MM.1S (cell line): ENCODE data around the gene IGF2.

Experiments
- DNase-seq: peaks from one replicate; pipeline ENCODE4 v3.0.0-alpha.2; 2015
- H2AFZ ChIP-seq: fragments of 300-600 bp; sonication (generic); 2 replicates; pipeline ENCODE4 v1.6.0; 2016; ENCODE audit warnings: antibody characterized with exemption, low read length
- H3F3A ChIP-seq: fragments of 300-600 bp; sonication (generic); 2 replicates; pipeline ENCODE4 v1.6.1; 2016; ENCODE audit warnings: mild to moderate bottlenecking, antibody characterized with exemption, low read length, moderate library complexity, mixed read lengths; ENCODE audit not compliant: insufficient read depth
- H3K27ac ChIP-seq: fragments of 300-600 bp; sonication (generic); 2 replicates; pipeline ENCODE4 v1.5.1; 2016; ENCODE audit warnings: mild to moderate bottlenecking, low read length
- H3K27me3 ChIP-seq: fragments of 300-600 bp; sonication (generic); replicated peaks from 2 replicates; pipeline ENCODE4 v1.6.0; 2016; ENCODE audit warnings: low read length; ENCODE audit not compliant: insufficient read depth
- H3K36me3 ChIP-seq: fragments of 300-600 bp; sonication (generic); replicated peaks from 2 replicates; pipeline ENCODE4 v1.6.1; 2016; ENCODE audit warnings: mild to moderate bottlenecking, low read length, mixed read lengths; ENCODE audit not compliant: insufficient read depth
- H3K4me1 ChIP-seq: fragments of 300-600 bp; sonication (generic); 2 replicates; pipeline ENCODE4 v1.6.1; 2016; ENCODE audit warnings: low read length, mixed read lengths
- H3K4me2 ChIP-seq: fragments of 300-600 bp; sonication (generic); 2 replicates; pipeline ENCODE4 v1.6.0; 2016; ENCODE audit warnings: low read depth, low read length
- H3K4me3 ChIP-seq: fragments of 300-600 bp; sonication (generic); 2 replicates; pipeline ENCODE4 v1.5.1; 2016; ENCODE audit warnings: low read length, mixed read lengths
- H3K79me2 ChIP-seq: fragments of 300-600 bp; sonication (generic); 2 replicates; pipeline ENCODE4 v1.6.1; 2016; ENCODE audit warnings: mixed run types, low read length, mixed read lengths
- H3K9ac ChIP-seq: fragments of 300-600 bp; sonication (generic); 2 replicates; pipeline ENCODE4 v1.6.1; 2016; ENCODE audit warnings: low read length, mixed read lengths
- H3K9me2 ChIP-seq: fragments of 300-600 bp; sonication (generic); replicated peaks from 2 replicates; pipeline ENCODE4 v1.6.1; 2016; ENCODE audit warnings: mild to moderate bottlenecking, low read length, mixed read lengths; ENCODE audit not compliant: insufficient read depth
- H3K9me3 ChIP-seq: fragments of 300-600 bp; sonication (generic); replicated peaks from 2 replicates; pipeline ENCODE4 v1.6.1; 2016; ENCODE audit warnings: mild to moderate bottlenecking, low read length, mixed read lengths; ENCODE audit not compliant: insufficient read depth
- H4K20me1 ChIP-seq: fragments of 300-600 bp; sonication (generic); 2 replicates; pipeline ENCODE4 v1.6.1; 2016; ENCODE audit warnings: mild to moderate bottlenecking, low read length, moderate library complexity, mixed read lengths; ENCODE audit not compliant: insufficient read depth
- EZH2 ChIP-seq: fragments of 300-600 bp; sonication (generic); optimal IDR thresholded peaks from 2 replicates; pipeline ENCODE3; 2017; ENCODE audit warnings: low read depth, mild to moderate bottlenecking, antibody characterized with exemption, low read length, mixed read lengths
- EZH2phosphoT487 ChIP-seq: fragments of 300-600 bp; sonication (generic); IDR thresholded peaks from 2 replicates; pipeline ENCODE4 v1.6.1; 2018; ENCODE audit warnings: antibody characterized with exemption, low read length
- TF ChIP-seq, protein P1 (sequence below): fragments of 300-600 bp; sonication (generic); IDR thresholded peaks from 2 replicates; pipeline ENCODE4 v1.5.1; 2016; ENCODE audit warnings: antibody characterized with exemption, low read length, mixed read lengths

IGF2 gene

DNA sequence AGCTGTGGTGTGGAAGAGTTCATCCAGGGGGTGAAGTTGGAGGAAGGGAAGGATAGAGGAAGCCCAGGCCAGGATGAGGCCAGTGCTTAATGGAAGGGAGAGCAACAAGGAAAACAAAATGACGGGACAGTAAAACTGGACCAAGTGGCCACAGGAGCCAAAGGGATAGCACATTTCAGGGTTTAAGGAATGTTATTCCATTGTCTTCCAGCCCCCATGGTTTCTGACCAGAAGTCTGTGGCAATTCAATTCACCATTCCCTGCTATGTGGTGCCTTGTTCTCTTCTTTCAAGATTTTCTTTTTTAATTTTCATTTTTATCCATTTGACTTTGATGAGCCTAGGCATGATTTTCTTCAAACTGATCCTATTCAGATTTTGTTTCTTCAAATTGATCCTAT, 22.5 kb downstream of the IGF2 start:
- no peaks in the 10 kb centered on the region for H3K79me2 ChIP-seq

DNA sequence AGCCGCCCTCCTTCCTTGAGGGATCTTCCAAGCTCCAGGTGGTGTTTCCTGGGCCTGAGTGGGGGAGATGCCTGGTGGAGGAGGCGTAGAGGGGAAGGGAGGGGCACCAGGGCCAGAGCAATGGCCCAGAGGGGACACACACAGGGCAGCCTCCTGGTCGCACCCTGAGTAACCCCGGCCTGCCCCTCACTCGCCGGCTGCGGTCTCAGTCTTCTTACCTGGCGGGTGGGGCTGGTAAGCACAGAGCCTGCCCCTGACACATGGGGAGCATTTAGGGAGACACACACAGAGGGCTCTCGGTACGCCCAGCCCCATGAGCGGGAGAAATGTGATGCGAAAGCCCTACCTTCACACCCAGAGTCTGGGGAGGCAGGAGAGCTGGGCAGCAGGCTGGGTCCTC, 23.9 kb downstream of the IGF2 start:
- Histone ChIP-seq H3K4me2 (no peak overlapping the region), H3K9ac (no peak overlapping the region), H3F3A (no peaks in the 10 kb centered on the region), H3K9me2 (no peaks in the 10 kb centered on the region), H4K20me1 (no peaks in the 10 kb centered on the region), H3K36me3 (no peaks in the 10 kb centered on the region), H3K4me3 (no peak overlapping the region), H2AFZ (no peak overlapping the region), H3K27me3 (peaks cover 95% of the 10 kb centered on the region), H3K27ac (no peak overlapping the region), H3K4me1 (no peaks in the 10 kb centered on the region), H3K79me2 (no peaks in the 10 kb centered on the region), H3K9me3 (no peaks in the 10 kb centered on the region)
- TF ChIP-seq EZH2 (no peak), EZH2phosphoT487 (no peak)
- TF ChIP-seq, protein P1, sequence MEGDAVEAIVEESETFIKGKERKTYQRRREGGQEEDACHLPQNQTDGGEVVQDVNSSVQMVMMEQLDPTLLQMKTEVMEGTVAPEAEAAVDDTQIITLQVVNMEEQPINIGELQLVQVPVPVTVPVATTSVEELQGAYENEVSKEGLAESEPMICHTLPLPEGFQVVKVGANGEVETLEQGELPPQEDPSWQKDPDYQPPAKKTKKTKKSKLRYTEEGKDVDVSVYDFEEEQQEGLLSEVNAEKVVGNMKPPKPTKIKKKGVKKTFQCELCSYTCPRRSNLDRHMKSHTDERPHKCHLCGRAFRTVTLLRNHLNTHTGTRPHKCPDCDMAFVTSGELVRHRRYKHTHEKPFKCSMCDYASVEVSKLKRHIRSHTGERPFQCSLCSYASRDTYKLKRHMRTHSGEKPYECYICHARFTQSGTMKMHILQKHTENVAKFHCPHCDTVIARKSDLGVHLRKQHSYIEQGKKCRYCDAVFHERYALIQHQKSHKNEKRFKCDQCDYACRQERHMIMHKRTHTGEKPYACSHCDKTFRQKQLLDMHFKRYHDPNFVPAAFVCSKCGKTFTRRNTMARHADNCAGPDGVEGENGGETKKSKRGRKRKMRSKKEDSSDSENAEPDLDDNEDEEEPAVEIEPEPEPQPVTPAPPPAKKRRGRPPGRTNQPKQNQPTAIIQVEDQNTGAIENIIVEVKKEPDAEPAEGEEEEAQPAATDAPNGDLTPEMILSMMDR, result no peak
- DNase-seq, result no peak

More for the DNA sequence above, 22.5 kb downstream of the IGF2 start:
- DNase-seq, result no peak
- Histone ChIP-seq H3F3A (no peaks in the 10 kb centered on the region), H2AFZ (no peak overlapping the region), H3K9me3 (no peaks in the 10 kb centered on the region), H3K27me3 (peaks cover 94% of the 10 kb centered on the region), H3K9ac (no peak overlapping the region), H3K4me2 (no peak overlapping the region), H3K9me2 (no peaks in the 10 kb centered on the region), H3K4me3 (no peak overlapping the region), H3K4me1 (no peaks in the 10 kb centered on the region), H3K36me3 (no peaks in the 10 kb centered on the region), H4K20me1 (no peaks in the 10 kb centered on the region), H3K27ac (no peak overlapping the region)
- TF ChIP-seq, protein P1, result no peak
- TF ChIP-seq EZH2phosphoT487 (no peak), EZH2 (no peak)

DNA sequence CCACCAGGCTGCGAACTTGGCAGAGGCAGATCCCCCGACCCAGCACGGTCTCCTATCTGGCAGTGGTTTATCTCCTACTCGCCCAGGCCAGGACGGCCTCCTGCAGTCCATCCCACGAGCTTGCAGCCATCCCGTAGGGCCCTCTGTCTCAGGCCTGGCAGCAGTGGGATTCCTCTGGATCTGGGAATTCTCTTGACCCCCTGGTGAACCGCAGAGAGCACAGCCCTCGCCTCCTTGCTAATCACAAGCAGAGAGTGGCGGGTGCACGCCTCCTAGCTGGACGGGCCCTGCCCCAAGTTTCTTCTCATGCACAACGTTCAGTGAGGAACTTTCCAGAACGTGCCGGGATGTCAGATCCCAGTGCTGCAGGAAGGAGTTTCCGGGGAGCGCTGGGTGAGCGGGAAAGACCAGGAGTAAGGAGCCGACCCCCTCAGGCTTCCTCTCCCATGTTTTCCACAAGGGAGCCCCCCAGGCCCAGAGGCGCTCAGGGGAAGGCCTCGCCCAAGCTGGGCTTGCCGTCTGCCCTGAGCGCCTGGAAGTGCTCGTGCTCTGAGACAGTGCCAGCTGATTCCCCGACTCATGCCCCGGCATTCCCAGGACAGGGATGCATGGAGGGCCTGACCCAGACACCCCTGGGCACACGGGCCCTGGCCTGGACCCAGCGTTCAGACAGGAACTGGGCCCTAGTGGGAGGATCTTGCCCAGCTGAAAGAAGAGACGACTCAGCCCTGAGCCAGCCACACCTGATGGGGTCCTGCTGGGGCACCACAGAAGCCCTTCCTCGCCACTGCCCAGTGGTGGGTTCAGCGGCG, 24.6 kb downstream of the IGF2 start:
- H3K9me3 ChIP-seq, result no peaks in the 10 kb centered on the region
- no peak overlapping the region for H3K4me2 ChIP-seq
- peaks cover 95% of the 10 kb centered on the region for H3K27me3 ChIP-seq
- H3K4me3 ChIP-seq, result no peak overlapping the region
- no peaks in the 10 kb centered on the region for H3K36me3 ChIP-seq
- no peak overlapping the region for H3K9ac ChIP-seq
- no peaks in the 10 kb centered on the region for H3K4me1 ChIP-seq
- no peak overlapping the region for H3K27ac ChIP-seq
- H3K9me2 ChIP-seq, result no peaks in the 10 kb centered on the region
- no peak overlapping the region for H2AFZ ChIP-seq
- no peak for DNase-seq
- no peaks in the 10 kb centered on the region for H4K20me1 ChIP-seq
- H3F3A ChIP-seq, result no peaks in the 10 kb centered on the region
- no peak for TF ChIP-seq EZH2phosphoT487
- TF ChIP-seq, protein P1, result no peak
- no peak for TF ChIP-seq EZH2
- H3K79me2 ChIP-seq, result no peaks in the 10 kb centered on the region
